Measurements from ENCODE around the gene PTGFRN.

GRCh38 chr1:117033772-117034171 lies 124.1 kb downstream of the PTGFRN start:
- TF ChIP-seq CTCF (conservative IDR thresholded peaks at IDR 0.05 in 1 of 2, IDR thresholded peaks at IDR 0.05 in 1 of 2; ENCODE audit: extremely low read depth in 1 of 2, insufficient read depth in 1 of 2, low read depth in 1 of 2, low read length in 2 of 2): no peak
- TF ChIP-seq EZH2 (IDR thresholded peaks at IDR 0.05; ENCODE audit: borderline replicate concordance, low read length): no peak
